GM19468 (cell line): ENCODE results near the gene FBXL16.

Experiments used
- ATAC-seq: cut with Tn5 transposase; IDR thresholded peaks from one replicate; pipeline ENCODE4 v1.9.1; 2021; ENCODE audit warnings: mild to moderate bottlenecking, moderate library complexity, moderate number of reproducible peaks; ENCODE audit not compliant: unreplicated experiment; ENCODE audit errors: extremely low read depth

Gene FBXL16

DNA sequence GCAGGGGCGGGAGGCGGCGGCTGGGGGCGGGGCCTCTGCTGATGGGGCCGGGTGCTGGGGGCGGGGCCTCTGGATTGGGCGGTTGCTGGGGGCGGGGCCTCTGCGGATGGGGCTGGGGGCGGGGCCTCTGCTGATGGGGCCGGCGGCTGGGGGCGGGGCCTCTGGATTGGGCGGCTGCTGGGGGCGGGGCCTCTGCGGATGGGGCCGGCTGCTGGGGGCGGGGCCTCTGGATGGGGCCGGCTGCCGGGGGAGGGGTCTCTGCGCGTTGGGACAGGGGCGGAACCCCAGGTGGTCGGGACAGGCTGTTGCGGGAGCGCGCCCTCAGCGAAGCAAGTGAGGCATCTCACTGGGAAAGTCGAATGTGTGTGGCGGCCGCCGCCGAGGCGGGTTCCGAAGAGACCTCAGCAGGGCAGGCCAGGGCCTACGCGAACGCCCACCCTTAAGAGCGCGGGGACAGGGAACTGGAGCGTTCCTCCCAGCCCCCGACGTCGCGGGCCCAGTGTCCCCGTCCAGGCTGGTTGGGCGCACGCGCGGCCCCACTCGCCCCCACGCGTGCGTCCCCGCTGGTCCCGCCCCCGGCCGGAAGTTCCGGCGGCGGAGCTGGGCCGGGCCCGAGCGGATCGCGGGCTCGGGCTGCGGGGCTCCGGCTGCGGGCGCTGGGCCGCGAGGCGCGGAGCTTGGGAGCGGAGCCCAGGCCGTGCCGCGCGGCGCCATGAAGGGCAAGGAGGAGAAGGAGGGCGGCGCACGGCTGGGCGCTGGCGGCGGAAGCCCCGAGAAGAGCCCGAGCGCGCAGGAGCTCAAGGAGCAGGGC is 25.6 kb downstream of the FBXL16 start, which contains the start of gene STUB1:
STUB1 (plus strand) TSS at position 597 of the 811 bp plus-strand sequence; CDS start at position 713, 116 bp downstream.
- ATAC-seq: no peak

DNA sequence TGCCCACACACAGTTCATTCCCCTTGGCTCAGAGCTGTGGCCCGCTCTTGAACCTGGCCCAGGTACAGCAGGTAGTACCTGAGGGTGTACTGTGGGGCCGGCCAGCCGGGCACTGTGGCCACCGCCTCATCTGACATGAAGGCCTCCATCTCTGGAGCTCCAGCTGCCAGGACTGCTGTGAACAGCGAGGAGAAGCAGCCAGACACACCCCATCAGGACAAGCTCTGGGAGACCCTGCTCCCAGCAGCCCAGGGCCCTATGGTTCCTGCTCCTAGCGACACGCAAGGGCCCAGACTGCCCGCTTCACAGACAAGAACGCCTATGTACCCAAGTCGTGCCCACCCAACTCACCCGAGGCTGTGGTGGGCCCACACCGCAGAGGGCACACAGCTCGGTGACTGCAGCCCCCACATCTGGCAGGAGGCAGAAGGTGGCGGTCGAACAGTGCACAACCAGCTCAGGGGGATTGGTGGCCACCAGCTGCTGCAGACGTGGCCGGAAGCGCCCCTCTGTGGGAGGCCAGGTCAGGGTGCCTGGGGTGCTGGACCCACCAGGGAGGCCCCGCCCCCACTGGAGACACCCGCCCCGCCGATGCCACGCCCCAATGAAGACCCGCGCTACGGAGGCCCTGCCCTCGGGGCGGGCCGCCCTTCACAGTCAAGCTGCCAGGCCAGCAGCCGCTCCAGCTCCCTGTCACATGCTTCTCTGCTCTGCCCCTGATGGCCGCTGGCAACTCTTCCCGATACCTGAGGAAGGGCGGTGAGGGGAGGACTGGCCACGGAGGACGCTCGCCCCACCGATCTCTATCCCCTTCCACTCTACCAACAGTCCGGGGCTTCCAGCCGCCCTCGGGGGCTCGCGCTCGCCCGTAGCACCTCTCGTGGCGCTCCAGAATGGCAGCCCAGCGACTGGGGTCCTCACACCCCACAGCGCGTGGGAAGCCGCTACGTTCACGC is 26.5 kb downstream of the FBXL16 start:
- ATAC-seq: no peak

DNA sequence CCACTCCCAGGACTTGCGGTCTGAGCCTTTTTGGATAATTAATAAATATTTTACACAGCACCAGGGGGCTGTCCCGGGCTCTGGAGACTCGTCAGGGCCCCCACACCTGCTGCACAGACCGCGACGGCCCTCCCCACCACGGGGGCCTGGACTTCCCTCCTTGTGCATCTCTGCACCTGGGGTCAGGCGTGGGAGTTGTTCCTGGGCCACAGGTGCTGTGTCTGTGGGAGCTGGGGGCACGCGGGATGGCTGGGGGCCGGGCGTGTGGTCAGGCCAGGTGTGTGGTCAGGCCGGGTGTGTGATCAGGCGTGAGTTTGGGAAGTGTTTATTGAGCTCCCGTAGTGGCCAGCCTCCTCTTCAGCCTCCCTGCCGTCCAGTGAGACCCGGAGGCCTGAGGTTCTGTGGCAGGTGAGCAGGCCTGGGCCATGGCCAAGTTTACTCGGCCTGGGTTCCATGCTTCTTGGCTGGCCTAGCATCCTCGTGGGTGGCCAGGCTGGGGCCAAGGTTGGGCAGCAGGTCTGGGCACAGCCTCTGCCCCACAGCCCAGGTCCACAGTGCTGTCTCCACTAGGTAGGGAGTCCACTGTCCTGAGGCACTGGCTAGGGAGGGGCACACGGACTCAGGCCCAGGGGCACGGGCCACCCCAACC is 27.3 kb downstream of the FBXL16 start:
- no peak for ATAC-seq

DNA sequence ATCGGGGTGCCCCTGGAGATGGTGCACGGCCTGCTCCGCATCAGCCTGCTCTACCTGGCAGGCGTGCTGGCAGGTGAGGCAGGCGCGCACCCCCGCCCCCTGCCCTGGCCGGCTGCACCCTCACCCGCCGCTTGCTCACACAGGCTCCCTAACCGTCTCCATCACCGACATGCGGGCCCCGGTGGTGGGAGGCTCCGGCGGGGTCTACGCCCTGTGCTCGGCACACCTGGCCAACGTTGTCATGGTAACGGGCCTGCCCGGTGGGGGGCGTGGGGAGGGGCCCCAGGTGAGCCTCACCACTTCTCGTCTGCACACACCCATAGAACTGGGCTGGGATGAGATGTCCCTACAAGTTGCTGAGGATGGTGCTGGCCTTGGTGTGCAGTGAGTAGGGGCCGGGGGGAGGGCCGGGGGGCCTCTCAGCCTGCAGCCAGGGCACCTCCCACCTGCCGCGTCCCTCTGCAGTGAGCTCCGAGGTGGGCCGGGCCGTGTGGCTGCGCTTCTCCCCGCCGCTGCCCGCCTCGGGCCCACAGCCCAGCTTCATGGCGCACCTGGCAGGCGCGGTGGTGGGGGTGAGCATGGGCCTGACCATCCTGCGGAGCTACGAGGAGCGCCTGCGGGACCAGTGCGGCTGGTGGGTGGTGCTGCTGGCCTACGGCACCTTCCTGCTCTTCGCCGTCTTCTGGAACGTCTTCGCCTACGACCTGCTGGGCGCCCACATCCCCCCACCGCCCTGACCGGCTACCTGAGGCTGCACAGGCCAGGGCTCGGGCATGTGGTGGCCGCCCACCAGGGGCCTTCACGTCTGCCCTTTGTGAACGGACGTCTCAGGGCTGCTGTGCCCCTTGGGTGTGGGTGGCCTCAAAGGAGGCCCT is 28.0 kb downstream of the FBXL16 start:
- no peak for ATAC-seq

DNA sequence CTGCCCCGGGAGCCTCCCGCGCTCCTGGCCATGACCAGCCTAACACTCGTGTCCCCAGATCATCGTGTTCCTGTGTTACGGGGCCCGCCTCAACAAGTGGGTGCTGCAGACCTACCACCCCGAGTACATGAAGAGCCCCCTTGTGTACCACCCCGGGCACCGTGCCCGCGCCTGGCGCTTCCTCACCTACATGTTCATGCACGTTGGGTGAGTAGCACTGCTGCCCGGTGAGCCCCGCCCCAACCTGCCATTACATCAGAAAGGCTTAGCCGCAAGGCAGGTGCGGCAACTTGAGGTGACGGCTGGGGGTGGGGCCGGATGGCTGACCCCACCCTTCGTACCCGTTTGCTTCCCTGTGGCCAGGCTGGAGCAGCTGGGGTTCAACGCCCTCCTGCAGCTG is 28.7 kb downstream of the FBXL16 start:
- ATAC-seq: no peak

DNA sequence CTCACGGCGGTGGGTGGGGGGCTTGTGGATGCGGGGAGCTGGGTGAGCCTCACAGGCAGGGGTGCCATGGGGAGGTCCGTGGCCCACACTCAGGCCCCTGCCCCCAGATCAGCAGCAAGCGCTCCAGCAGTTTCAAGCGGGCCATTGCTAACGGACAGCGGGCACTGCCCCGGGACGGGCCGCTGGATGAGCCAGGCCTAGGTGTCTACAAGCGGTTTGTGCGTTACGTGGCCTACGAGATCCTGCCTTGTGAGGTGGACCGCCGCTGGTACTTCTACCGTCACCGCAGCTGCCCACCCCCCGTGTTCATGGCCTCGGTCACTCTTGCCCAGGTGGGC is 29.1 kb downstream of the FBXL16 start:
- no peak for ATAC-seq

DNA sequence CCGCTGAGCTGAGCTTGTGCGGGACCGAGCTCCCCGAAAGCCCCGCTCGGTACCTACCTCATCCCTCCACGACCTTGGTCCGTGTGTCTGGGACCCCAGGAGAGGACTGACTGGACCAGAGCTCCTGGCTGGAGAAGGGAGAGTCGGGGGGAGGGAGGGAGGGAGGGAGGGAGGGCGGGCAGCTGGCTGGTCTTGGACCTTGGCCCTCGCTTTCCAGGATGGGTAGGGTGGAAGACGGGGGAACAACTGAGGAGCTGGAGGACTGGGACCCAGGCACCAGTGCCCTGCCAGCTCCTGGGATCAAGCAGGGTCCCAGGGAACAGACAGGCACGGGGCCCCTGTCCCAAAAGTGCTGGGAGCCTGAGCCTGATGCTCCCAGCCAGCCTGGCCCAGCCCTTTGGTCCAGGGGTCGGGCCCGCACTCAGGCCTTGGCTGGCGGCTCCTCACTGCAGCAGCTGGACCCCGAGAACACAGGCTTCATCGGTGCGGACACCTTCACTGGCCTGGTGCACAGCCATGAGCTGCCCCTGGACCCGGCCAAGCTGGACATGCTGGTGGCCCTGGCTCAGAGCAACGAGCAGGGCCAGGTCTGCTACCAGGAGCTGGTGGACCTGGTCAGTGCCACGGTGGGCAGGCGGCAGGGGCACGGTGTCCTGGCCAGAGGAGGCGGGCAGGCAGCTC is 29.6 kb downstream of the FBXL16 start:
- no peak for ATAC-seq

DNA sequence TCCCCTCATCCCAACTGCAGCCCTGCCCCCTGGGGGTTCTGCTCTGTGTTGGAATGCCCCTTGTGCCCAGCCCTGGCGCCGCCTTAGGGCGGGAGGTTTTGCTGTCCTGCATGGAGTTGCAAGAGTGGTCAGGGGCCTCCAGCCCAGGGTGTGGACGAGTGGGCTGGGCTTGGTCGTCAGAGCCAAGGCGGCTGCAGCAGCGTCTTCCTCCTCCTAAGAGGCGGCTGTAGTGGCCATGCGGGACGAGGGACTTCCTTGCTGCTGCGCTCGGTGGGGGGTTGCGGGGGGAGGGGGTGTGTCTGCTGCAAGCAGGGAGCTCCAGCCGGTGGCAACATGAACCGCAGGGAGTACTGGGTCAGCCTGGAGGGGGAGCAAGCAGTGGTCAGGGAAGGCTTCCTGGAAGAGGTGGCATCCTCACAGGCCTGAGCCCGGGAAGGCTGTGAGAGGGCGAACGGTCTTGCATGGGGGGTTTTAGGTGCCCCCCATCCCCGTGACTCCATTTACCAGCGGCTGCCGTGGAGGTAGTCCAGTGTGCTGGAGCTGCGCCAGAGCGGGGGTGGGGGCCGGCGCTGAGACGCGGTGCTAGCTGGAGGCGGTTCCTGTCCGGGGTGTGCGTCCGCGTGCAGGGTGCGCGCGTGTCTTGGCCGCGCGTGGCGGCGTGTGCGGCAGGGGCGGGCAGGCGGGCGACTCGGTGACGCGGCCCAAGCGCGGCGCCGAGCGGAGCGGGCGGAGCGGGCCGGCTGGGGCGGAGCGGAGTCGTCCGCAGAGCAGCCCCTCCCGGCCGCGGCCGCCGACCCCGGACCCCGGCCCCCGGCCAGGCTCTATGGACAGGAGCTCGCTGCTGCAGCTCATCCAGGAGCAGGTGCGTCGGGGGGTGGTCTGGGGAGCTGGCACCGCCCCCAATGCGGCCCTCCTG is 30.4 kb downstream of the FBXL16 start, which contains the start of gene RHBDL1:
RHBDL1 (plus strand) TSS at position 704 of the 916 bp plus-strand sequence; CDS start at position 824, 120 bp downstream.
- no peak for ATAC-seq

DNA sequence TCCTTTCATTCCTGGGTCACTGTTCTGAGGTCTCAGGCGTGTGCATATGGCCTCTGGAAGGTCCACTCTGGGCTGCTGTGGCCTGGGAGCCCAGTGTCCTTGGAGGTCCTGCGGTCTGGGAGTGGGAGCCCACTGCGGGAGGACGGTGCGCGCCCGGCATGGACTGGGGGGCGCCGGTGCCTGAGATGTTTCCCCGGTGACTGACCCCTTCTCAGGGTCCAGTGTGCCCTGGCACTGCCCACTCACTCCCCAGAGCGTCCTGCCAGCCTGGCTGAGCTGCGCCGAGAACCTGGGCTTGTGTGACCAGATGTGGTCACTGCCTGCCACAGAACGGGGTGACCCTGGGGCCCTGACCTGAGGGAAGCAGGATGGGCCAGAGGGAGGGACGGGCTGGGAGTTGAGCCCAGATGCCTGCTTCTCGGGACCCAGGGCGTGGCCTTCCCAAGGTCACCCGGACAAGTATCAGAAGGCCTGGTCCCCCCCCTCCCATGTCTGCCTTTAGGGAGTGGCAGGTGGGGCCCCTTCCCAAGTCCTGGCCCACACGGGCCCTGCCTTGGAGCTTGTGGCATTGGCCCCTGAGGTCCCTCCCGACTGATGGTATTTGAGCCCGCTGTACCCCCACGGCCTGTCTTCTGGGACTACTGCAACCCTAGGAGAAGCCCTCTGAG is 31.3 kb downstream of the FBXL16 start:
- no peak for ATAC-seq

DNA sequence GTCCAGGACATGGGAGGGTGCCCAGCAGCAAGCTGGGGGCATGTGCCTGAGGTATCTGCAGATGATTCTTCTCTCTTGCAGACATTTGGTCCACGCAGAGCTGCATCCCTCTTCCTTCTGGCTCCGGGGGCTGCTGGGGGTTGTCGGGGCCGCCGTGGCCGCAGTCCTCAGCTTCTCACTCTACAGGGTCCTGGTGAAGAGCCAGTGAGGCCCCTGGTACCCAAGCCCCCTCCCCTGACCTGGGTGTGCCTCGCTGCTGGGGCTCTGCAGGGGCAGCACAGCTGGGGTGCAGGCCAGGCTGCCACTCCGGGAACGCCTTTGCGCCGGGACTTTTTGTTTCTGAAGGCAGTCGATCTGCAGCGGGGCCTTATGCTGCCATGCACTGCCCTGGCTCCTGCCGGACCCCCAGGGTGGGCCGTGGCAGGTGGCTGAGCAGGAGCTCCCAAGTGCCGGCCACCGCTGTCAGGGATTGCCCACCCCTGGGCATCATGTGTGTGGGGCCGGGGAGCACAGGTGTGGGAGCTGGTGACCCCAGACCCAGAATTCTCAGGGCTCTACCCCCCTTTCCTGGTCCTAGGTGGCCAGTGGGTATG is 32.1 kb downstream of the FBXL16 start:
- no peak for ATAC-seq

DNA sequence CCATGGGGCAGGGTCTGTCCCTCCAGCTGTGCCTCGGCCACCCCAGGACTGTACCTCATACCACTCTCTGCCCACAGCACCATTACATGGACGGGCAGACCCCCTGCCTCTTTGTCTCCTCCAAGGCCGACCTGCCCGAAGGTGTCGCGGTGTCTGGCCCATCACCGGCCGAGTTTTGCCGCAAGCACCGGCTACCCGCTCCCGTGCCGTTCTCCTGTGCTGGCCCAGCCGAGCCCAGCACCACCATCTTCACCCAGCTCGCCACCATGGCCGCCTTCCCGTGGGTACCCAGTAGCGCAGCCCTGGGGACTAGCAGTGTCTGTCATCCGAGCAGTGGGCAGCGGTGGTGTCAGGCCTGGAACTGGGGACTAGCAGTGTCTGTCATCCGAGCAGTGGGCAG is 32.8 kb downstream of the FBXL16 start:
- ATAC-seq: no peak

DNA sequence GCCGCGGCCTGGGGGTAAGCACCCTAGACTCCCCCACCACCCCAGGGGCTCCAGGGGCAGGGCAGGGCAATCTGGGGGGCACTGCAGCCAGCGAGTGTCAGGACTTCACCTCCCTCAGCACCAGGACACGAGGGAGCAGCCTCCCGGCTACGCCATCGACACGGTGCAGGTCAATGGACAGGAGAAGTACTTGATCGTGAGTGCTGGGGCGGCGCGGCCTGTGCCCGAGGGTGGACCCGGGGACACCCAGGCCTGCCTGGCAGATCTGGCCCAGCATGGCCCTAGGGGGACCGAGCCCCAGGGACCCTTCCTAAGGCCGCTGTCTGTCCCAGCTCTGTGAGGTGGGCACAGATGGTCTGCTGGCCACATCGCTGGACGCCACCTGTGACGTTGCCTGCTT is 33.2 kb downstream of the FBXL16 start:
- ATAC-seq: no peak

DNA sequence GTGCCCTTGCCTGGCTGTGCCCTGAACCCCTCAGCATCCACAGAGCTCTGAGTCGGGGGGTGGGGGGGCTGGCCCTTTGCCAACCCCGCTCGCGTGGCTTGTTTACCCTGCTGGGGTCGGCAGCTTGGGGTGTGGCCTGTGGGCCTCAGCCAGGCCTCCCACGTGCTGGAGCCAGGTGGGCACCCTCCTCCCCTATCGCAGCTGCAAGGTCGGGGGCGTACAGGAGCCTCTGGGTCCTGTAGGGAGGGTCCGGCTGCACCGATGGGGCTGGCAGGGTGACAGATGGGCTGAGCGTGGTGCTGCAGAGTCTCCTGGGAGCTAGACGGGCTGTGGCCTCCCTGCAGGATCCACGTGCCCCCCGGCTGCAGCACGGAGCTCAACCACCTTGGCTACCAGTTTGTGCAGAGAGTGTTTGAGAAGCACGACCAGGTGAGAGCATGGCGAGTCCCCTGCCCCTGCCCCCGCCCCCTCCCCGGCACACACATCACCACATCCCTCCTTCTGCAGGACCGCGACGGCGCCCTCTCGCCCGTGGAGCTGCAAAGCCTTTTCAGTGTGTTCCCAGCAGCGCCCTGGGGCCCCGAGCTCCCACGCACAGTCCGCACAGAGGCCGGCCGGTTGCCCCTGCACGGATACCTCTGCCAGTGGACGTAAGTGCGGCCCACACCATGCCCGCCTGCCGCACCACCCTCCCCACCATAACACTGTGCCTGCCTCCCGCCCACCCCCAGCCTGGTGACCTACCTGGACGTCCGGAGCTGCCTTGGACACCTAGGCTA is 34.1 kb downstream of the FBXL16 start:
- ATAC-seq: no peak

DNA sequence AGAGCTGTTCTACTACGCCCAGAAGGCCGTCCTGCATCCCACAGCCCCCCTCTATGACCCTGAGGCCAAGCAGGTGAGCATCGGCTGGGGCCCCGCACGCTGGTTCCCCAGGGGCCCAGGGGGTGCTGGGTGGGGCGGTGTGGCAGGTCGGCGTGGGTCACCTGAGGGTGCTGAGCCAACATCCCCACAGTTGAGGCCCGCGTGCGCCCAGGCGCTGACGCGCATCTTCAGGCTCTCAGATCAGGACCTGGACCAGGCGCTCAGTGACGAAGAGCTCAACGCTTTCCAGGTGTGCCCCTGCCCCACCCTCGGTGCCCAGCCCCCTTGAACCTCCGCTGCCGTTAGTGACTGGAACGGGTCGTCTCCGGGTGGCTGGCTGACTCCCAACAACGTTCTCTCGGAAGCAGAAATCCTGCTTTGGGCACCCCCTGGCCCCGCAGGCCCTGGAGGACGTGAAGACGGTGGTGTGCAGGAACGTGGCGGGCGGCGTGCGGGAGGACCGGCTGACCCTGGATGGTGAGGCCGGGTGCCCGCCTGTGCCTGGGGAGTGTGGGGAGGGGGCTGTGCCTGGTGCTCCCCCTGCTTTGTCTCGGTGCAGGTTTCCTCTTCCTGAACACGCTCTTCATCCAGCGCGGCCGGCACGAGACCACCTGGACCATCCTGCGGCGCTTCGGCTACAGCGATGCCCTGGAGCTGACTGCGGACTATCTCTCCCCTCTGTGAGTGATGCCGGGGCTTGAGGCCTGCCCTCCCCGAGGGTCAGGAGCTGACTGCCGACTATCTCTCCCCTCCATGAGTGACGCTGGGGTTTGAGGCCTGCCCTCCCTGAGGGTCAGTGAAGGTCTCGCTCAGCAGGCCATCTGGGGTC is 34.9 kb downstream of the FBXL16 start:
- no peak for ATAC-seq

DNA sequence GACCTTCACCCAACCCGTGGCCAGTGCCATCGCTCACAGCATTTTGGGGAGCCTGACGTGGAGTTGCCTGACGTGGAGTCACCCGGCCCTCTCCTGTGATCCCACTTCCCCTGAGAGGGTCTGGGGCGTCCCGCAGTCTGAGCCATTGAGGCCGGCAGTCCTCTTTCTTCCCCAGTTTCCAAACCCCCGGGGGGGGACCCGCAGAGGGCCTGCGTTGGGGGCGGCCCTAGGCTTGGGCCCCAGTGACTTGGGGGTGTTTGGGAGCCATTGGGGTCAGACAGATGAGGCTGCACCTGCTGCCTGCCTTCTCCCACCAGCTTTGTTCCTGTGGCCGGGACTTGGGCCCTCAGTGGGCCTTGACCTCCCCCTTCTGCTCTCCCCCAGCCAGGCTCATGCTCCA is 35.9 kb downstream of the FBXL16 start:
- no peak for ATAC-seq
